Measurements from ENCODE around the gene PRICKLE1. TPM values are rescaled to one million over a fixed set of nuclear protein-coding genes. Genes with fewer than 3 reads are reported as not detected.

PRICKLE1 gene
- polyA plus RNA-seq, 1 donor from 2014 or later: 20.6 TPM

- H3K9ac ChIP-seq (ENCODE audit: low read length): no peak overlapping the region
- peaks cover 3% of the 10 kb centered on the region for H4K20me1 ChIP-seq (ENCODE audit: insufficient read depth)
- no peaks in the 10 kb centered on the region for H3K9me3 ChIP-seq (ENCODE audit: low read length)
- no peaks in the 10 kb centered on the region for H3K27me3 ChIP-seq (ENCODE audit: insufficient read depth, low read depth, low read length)
- no peak overlapping the region for H3K27ac ChIP-seq (ENCODE audit: low read length)
- H2AFZ ChIP-seq (ENCODE audit: low read depth, low read length): no peak overlapping the region
- H3K4me3 ChIP-seq (ENCODE audit: low read length): no peak overlapping the region
- H3K9me2 ChIP-seq (ENCODE audit: insufficient read depth, low read length): no peaks in the 10 kb centered on the region
- H3K4me2 ChIP-seq (ENCODE audit: low read length): no peak overlapping the region
- TF ChIP-seq MXI1 (conservative IDR thresholded peaks at IDR 0.05; ENCODE audit: poor library complexity, severe bottlenecking) (no peak), POLR2AphosphoS5 (IDR thresholded peaks at IDR 0.05) (no peak), TAF1 (IDR thresholded peaks at IDR 0.05; ENCODE audit: low read depth) (no peak)
- H3K79me2 ChIP-seq (replicated peaks; ENCODE audit: insufficient read depth, low read length): peaks cover 4% of the 10 kb centered on the region
- H3F3A ChIP-seq (ENCODE audit: insufficient read depth, low read length, poor library complexity, severe bottlenecking): no peaks in the 10 kb centered on the region
- peaks cover 23% of the 10 kb centered on the region for H3K36me3 ChIP-seq (ENCODE audit: insufficient read depth, low read length)
Observed at GRCh38 chr12:42459336-42459847, 130.2 kb downstream of the PRICKLE1 start.

- Histone ChIP-seq H3K27ac (ENCODE audit: low read length) (no peak overlapping the region), H3K4me3 (ENCODE audit: low read length) (no peak overlapping the region), H2AFZ (ENCODE audit: low read depth, low read length) (no peak overlapping the region), H3K9me2 (ENCODE audit: insufficient read depth, low read length) (no peaks in the 10 kb centered on the region), H3K9me3 (ENCODE audit: low read length) (no peaks in the 10 kb centered on the region), H3K36me3 (ENCODE audit: insufficient read depth, low read length) (peaks cover 22% of the 10 kb centered on the region), H3F3A (ENCODE audit: insufficient read depth, low read length, poor library complexity, severe bottlenecking) (no peaks in the 10 kb centered on the region), H3K4me2 (ENCODE audit: low read length) (no peak overlapping the region), H3K9ac (ENCODE audit: low read length) (no peak overlapping the region), H3K27me3 (ENCODE audit: insufficient read depth, low read depth, low read length) (no peaks in the 10 kb centered on the region), H4K20me1 (ENCODE audit: insufficient read depth) (peaks cover 3% of the 10 kb centered on the region), H3K79me2 (replicated peaks; ENCODE audit: insufficient read depth, low read length) (peaks cover 4% of the 10 kb centered on the region)
- no peak for TF ChIP-seq EZH2 (IDR thresholded peaks at IDR 0.05; ENCODE audit: borderline replicate concordance, insufficient read depth, low read length, poor library complexity, severe bottlenecking)
- TF ChIP-seq RAD21 (conservative IDR thresholded peaks at IDR 0.05): no peak
- no peak for TF ChIP-seq SMC3 (conservative IDR thresholded peaks at IDR 0.05; ENCODE audit: poor library complexity)
- TF ChIP-seq CTCF (IDR thresholded peaks at IDR 0.05; ENCODE audit: poor library complexity, severe bottlenecking): no peak
- TF ChIP-seq MXI1 (conservative IDR thresholded peaks at IDR 0.05; ENCODE audit: poor library complexity, severe bottlenecking): no peak
Observed at GRCh38 chr12:42458575-42458974, 131.0 kb downstream of the PRICKLE1 start.

- Histone ChIP-seq H3K9me2 (ENCODE audit: insufficient read depth, low read length) (no peaks in the 10 kb centered on the region), H2AFZ (ENCODE audit: low read depth, low read length) (no peak overlapping the region), H3K4me2 (ENCODE audit: low read length) (no peak overlapping the region), H3F3A (ENCODE audit: insufficient read depth, low read length, poor library complexity, severe bottlenecking) (no peaks in the 10 kb centered on the region), H3K9ac (ENCODE audit: low read length) (no peak overlapping the region), H3K9me3 (ENCODE audit: low read length) (no peaks in the 10 kb centered on the region), H3K27me3 (ENCODE audit: insufficient read depth, low read depth, low read length) (no peaks in the 10 kb centered on the region), H3K79me2 (replicated peaks; ENCODE audit: insufficient read depth, low read length) (no peaks in the 10 kb centered on the region), H3K4me3 (ENCODE audit: low read length) (no peak overlapping the region), H3K27ac (ENCODE audit: low read length) (no peak overlapping the region), H4K20me1 (ENCODE audit: insufficient read depth) (no peaks in the 10 kb centered on the region), H3K36me3 (ENCODE audit: insufficient read depth, low read length) (peaks cover 10% of the 10 kb centered on the region)
- TF ChIP-seq POLR2AphosphoS5 (IDR thresholded peaks at IDR 0.05) (no peak), SMC3 (conservative IDR thresholded peaks at IDR 0.05; ENCODE audit: poor library complexity) (no peak), EP300 (conservative IDR thresholded peaks at IDR 0.05; ENCODE audit: poor library complexity, severe bottlenecking) (no peak), REST (IDR thresholded peaks at IDR 0.05; ENCODE audit: borderline replicate concordance) (no peak), CTCF (IDR thresholded peaks at IDR 0.05; ENCODE audit: poor library complexity, severe bottlenecking) (no peak)
Observed at GRCh38 chr12:42450248-42450647, 139.3 kb downstream of the PRICKLE1 start.
